HG03103 (cell line): ENCODE measurements around the gene KPNA4.
"Not testable (repeated sequence)": the region's sequence is repeated elsewhere in the genome, so short reads cannot be mapped to it uniquely, and the experiment has no call there.

Experiments
- ATAC-seq: cut with Tn5 transposase; IDR thresholded peaks from one replicate; pipeline ENCODE4 v1.9.1; 2021; ENCODE audit warnings: low read depth; ENCODE audit not compliant: unreplicated experiment

KPNA4 gene, protein sequence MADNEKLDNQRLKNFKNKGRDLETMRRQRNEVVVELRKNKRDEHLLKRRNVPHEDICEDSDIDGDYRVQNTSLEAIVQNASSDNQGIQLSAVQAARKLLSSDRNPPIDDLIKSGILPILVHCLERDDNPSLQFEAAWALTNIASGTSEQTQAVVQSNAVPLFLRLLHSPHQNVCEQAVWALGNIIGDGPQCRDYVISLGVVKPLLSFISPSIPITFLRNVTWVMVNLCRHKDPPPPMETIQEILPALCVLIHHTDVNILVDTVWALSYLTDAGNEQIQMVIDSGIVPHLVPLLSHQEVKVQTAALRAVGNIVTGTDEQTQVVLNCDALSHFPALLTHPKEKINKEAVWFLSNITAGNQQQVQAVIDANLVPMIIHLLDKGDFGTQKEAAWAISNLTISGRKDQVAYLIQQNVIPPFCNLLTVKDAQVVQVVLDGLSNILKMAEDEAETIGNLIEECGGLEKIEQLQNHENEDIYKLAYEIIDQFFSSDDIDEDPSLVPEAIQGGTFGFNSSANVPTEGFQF

DNA sequence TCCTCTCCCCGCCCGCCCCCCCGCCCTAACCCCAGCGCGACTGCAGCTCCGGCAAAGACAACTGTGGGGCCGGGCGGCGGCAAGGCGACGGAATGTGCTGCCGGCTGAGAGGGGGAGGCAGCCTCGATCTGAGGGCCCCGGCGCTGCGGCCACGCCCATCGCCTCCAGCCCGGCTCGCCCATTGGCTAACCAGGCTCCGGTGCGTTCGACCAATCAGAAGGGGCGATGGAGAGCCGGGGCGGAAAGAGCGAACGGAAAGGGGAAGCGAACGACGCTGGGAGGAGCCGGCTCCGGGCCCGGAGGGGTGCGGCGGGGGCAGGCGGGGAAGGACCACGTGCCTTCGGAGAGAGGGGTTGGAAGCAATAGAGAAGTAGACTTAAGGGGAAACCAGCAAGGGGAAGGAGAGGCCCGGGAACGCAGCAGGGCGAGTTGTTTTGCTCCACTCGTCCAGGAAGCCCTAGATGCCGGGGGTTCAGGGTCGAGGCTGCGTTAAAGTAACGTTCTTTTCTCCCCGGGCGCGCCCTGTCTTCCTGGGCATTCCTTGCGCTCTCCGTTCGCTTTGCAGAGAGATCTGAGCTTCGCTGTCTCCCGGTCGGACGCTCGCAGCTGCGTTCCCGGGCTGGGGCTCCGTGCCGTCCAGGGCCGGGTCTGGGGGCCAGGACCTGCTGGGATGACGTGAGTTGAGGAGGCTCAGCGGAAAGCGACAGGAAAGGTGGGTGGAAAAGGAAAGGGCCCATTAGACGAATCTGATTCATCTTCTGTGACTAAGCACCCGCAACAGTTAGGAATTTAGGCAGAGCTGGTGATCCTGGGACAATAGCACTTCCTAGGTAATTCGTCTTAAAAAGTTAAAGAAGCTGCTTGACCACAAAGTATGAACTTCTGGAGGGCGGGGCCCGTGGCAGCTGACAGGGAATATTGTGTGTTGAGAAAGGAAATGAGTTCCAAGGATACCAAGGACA, at the start of gene KPNA4:
TSS of gene KPNA4 (minus strand) at position 130 of the 962 bp plus-strand sequence. CDS start 289 bp downstream, outside the sequence.
- peak; percentile 90 for ATAC-seq

DNA sequence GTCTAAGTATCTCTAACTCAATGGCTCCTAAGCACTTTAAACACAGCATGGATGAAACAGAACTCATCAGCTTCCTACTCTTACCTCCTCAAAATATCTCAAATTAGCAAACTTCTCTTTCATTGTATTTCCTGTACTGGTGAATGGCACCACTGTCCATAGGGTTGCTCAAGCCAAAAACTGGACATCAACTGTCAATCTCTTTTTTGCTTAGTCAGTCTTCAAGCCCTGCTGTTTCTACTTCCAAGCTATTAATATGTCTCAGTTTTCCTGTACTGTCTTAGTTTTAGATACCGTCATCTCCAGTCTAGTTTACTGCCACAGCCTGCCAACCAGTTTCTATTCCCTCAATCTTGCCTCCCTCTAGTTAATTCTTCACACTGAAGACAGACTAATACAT, 48.3 kb upstream of the KPNA4 start:
- ATAC-seq = no peak

DNA sequence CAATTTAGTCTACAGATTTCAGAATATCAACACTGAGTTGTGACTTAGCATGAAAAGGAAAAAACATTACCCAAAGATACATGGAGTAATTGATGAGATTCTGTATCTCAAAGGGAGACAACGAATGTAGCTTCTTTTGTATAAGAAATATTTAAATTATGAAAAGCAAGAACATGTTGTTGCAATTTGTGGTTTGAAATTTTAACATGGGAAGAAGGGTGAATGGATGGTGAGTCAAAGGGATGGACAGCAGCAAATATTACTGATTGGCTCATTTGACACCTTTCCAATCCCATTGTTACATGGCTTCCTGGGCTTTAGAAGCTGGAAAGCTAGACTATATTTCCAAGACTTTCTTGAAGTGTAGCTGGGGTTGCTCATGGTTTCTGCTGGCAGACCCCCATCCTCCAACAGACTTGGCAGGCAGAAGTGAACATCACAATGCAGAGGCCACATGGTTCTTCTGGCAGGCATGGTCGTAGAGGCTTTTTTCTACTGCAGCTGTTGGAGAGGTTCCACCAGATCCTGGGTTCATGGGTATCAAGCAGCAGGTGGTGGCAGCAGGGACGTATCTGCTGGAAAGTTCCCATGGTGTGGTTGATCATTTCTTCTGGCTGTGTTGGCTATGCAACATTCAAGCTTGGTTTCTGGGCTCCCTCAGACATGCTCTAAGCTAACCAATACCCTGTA, 47.2 kb upstream of the KPNA4 start:
- ATAC-seq = no peak

DNA sequence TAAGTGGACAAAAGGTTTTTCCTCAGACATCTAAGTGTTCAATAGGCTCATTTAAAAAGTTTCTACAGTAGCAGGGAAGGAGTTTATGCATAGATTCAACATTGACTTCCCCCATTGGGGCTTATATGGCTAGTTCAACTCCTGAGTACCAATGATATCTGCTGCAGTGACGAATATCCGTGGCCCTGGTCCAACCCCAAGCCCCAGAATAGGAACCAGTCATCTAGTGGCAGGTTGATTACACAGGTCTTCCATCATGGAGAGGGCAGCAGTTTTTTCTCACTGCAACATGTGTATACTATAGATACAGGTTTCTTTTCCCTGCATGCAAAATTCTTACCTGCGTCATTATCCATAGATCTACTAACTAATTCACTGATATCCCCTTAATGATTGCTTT, 45.8 kb upstream of the KPNA4 start:
- ATAC-seq = no peak

DNA sequence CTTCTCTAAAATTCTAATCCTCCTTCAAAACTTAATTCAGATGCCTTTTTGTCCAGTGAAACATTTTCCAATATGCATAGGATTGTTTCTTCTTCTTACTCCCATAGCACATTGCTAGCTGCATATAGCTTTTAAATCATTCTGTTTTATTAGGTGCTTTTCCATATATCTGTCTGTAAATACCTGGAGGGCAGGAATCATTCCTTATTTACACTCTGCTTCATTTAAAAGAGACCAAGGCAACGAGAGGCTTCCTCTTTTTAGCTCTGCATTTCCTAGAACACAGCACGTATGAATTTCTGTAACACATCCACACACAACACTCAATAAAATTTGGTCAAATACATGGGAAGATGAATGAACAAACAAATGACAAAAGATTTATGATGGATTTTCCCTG, 43.5 kb upstream of the KPNA4 start:
- no peak for ATAC-seq

DNA sequence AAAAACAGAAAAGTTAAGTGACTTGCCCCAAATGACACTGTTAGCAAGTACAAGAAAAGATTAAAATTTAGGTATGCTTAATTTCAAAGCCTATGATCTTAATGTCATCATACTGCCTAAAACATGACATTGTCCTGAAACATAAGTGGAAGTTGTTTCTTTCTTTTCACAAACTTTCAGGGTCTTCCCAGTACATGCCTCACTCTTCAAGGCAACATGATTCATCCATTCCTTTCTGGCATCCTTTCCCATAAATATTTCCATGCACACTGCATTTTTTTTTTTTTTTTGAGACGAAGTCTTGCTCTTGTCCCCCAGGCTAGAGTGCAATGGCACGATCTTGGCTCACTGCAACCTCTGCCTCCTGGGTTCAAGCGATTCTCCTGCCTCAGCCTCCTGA, 42.5 kb upstream of the KPNA4 start:
- ATAC-seq = no peak

DNA sequence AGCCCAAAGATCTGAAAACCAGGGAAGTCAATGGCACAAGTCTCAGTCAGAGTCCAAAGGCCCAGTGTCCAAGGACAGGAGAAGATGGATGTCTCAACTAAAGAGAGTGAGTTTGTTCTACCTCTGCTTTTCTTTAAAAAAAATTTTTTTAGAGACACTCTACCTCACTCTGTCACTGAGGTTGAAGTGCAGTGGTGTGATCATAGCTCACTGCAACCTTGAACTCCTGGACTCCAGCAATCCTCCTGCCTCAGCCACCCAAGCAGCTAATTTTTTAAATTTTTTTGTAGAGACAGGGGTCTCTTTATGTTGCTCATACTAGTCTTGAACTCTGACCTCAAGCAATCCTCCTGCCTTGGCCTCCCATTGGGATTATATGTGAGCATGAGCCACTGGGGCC, 39.9 kb upstream of the KPNA4 start:
- ATAC-seq = no peak

DNA sequence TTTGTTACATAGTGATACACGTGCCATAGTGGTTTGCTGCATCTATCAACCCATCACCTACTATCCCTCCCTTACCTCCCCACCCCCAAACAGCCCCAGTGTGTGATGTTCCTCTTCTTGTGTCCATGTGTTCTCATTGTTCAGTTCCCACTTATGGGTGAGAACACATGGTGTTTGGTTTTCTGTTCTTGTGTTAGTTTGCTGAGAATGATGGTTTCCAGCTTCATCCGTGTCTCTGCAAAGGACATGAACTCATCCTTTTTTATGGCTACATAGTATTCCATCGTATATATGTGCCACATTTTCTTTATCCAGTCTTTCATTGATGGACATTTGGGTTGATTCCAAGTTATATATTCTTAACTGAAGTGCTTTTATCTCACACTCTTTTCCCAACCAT, 38.5 kb upstream of the KPNA4 start:
- ATAC-seq = not testable (repeated sequence)

DNA sequence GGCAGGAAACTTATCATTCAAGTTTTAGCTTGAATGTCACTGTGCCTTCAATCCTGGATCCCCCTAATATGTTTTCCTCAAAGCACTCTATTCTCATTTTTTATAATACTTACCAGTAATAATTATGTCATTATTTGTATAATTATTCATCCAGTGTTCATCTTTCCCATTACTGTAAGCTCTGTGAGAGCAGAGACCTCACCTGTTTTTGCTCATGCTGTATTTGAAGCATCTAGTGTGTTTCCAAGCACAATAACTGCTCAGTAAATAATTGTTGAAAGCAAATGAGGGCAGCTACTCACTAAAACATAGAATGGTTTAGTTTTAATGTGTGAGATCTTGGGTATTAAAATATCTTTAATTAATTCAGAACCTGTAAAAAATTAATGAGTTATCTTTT, 36.9 kb upstream of the KPNA4 start:
- ATAC-seq = no peak

DNA sequence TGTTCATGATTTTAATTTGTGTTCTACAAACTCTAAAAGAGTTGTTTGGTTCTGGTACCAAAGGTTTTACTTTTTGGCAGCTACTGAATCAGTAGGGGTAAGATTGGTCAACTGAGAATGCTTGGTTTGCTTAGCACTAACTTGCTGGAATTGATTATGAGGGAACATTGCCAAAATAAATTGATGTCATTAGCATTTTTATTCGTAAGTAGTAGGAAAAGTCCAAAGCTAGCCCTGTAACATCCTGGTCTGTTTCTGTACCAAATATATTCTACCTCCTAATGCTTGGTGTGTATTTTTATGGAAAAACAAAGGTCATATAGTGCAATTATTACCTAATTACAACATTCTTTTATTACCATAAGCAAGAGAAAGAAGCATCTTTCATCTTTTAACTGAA, 35.9 kb upstream of the KPNA4 start:
- ATAC-seq = no peak

DNA sequence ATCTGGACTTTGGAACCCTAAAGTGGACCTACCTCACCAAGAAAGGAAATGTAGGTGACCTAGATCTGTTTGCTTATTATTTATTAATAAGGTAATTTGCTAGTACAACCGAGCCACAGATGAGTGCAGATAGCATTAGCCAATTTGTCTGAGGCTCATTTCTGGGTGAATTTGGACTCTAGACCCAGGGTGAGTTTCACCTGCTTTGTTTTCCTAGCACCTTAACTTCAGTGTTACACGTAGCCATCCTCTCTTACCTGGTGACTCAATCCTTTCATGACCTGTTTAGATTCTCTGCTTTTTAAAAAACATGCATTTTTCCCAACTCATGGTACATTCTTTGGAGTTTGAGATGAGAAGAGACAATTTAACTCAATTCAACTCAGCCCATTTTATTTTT, 33.5 kb upstream of the KPNA4 start:
- ATAC-seq = no peak

DNA sequence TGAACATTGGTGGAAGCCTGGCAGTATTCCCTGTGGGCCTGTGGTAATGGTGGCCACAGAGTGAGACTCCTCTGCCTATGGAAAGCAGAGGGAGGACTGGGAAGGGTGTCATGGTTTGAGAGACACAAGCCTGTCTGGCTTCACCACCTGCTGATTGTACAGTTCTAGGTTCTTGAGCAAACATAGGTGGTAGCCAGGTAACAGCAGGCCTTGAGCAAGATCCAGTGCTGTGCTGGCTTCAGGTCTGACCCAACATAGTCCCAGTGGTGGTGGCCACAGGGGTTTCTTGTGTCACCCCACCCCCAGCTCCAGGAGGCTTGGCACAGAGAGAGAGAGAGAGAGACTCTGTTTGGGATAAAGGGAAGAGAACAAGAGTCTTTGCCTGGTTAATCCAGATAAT, 22.7 kb upstream of the KPNA4 start:
- ATAC-seq = no peak

DNA sequence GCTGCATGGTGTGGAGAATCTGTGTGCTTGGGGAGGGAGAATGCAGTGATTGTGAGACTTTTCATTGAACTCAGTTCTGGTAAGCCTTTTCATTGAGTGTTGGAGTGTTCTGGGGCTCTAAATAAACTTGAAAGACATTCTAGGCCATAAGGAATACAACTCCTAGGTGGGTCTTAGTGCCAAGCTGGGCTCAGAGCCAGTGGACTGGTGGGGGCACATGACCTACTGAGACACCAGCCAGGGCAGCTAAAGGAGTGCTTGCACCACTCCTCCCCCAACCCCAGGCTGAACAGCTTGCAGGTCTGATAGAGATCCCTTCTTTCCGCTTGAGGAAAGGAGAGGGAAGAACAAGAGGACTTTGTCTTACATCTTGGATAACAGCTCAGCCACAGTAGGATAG, 21.7 kb upstream of the KPNA4 start:
- ATAC-seq = no peak

DNA sequence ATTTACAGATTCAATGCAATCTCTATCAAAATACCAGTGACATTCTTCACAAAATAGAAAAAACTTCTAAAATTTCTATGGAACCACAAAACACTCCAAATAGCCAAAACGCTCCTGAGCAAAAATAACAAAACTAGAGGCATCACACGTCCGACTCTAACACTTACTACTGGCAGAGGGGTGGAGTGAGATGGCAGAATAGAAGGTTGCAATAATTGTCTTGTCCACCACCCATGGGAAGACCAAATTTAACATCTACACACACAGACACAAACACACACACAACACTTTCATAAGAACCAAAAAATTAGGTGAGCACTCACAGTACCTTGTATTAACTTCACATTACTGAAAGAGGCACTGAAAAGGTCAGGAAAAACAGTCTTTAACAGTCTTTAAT, 21.3 kb upstream of the KPNA4 start:
- no peak for ATAC-seq

DNA sequence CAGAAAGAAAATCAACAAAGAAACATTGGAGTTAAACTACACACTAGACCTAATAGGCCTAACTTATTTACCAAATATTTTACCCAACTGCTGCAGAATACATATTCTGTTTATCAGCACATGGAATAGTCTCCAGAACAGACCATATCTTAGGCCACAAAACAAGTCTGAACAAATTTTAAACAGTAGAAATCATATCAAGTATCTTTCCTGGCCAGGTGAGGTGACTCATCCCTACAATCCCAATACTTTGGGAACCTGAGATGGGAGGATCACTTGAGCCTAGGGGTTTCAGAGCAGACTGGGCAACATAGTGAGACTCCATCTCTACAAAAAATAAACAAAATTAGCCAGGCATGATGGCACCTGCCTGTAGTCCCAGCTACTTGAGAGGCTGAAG, 18.1 kb upstream of the KPNA4 start:
- ATAC-seq = no peak

DNA sequence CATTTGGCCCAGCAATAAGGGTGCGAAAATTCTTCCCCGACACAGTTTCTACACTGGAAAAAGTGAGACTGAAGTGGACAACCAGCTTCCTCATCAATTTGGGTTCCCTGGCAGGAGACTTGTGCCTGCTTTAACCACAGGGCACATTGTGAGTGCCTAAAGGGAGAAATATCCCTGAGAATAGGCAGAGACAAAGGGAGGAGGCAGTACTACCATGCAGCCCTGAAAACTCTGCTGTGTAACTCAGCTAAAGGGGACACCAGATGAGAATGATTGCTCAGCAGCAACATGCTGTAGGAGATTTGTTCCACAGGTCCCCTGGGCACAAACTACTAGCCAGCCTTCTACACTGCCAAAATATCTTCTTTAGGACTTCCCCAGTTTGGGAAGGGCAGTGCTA, 15.6 kb upstream of the KPNA4 start:
- ATAC-seq = no peak

DNA sequence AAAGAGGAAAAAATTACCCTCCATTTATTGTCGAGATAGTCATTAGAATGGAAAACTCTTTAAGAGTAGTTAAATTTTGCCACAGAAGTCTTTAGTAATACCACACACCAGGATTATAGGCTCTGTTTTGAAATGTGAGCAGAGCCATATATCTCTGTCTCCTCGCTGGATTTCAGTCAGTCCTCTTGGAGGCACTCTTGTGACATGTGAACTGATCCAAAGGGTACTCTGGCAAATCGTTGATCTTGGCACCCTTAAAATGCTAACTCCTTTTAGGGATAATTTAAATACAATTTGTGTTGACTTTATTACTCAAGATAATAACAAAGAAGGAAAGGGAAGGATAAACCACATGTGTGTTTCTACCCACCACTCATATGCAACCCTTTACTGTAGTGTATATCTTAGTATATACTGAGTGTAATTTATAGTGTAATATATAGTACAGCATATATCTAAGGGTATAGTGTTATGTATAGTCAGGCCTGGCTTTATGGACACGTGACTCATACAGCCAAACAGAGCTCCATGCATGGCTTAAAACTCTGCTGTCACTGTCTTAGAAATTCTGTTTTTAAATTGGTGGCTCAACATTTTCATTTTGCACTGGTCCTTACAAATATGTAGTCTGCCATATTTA, 12.3 kb upstream of the KPNA4 start:
- ATAC-seq = no peak

DNA sequence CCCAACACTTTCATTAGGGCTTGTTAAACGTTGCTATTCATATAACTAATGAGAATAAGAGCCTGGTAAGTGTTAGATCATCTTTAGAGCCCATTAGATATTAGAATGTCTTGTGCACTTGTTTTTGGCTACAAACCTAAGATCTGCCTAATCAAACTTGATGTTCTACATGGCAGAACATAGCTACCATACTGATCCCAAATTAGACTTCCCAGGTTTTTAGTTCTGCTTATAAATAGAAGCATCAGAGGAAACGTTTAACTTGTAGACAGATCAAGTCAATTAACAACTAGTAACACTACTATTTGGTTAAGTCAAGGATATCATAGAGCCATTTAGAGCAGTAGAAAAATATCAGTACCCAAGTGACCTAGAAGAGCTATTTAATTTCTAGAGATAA, 11.7 kb upstream of the KPNA4 start:
- ATAC-seq = no peak

DNA sequence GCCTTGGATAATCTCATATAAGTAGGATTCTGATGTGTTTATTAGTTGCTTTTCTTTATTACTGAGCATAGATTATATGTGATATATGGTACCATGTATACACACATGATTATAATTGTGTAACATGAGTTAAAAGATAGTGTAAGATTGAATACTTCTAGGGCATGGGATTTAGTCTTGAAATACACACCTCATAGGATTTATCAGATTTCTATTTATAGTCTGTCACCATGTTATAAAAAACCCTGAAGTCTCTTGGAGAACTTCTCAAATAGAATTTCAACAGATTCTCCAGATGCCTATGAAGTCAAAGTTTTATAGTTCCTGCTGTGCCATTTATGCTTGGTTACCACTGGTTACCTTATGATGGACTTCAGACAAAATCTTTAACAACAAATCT, 11.2 kb upstream of the KPNA4 start:
- ATAC-seq = no peak

DNA sequence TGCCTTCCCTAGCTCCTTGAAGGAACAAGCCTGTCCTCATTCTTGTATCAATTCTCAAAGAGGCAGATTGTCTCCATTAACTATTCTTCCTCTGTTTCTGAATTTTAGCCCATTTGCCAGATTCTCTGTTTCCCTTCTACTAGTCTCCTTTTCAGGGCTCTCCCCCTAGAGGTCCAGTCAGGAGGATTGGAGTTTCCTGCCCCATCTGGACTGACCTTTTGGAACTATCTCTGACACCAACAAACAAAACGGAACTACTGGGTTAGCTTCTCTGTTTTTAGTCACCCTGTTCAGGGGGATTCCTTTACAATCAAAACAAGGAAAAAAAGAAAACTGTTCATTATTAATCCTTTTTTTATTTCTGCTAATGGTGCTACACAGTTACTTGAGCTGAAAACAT, 10.2 kb upstream of the KPNA4 start:
- no peak for ATAC-seq
